Right ventricle myocardium inferior (tissue), 1 donor: Measurements from ENCODE around the gene ANKRD11. TPM values are rescaled to one million over a fixed set of nuclear protein-coding genes. Genes with fewer than 3 reads are reported as not detected.
A peak's percentile ranks its signal among the peaks of the same experiment; 100 is the strongest.

Experiments used
- ATAC-seq: fragments of 200-7000 bp; cut with Tn5 transposase; one replicate; pipeline ENCODE4 v1.9.1; 2020; ENCODE audit warnings: mild to moderate bottlenecking, moderate library complexity
- DNase-seq: peaks from one replicate; pipeline ENCODE4 v3.0.0; 2021; ENCODE audit errors: missing footprints
- intact Hi-C: fragments of 100-400 bp; cut with DNase I; formaldehyde crosslinking; loops from one replicate; pipeline ENCODE4 v1.11.0; 2022
- total RNA-seq: library from RNA; stranded (reverse); fragmentation: NEBNext Ultra II Directional; extraction: Animal tissue kit (Norgen Biotek cat#: 25700); gene quantifications from one replicate; pipeline ENCODE4 v1.2.1, GENCODE V29; 2021
- donor health status: DM: no; HTN: yes; CAD: no; lungs with severe emphysema.

The ANKRD11 gene
- total RNA-seq, 1 donor from 2014 or later = 64.9 TPM

GRCh38 chr16:89241187-89242007, 249.0 kb downstream of the ANKRD11 start:
- intact Hi-C loops = loop anchor here (5.0 to 10.0 kb wide), 3 partner anchors 46 to 403 kb away; partner anchors contain the start of gene SPG7
- DNase-seq (peak; percentile 86), ATAC-seq (peak; percentile 74)

GRCh38 chr16:89237733-89238132, 252.6 kb downstream of the ANKRD11 start:
- DNase-seq = no peak
- intact Hi-C loops = no loop called here
- ATAC-seq = no peak

GRCh38 chr16:89233678-89234490, 256.5 kb downstream of the ANKRD11 start:
- DNase-seq = no peak
- intact Hi-C loops = no loop called here
- no peak for ATAC-seq

GRCh38 chr16:89232107-89232506, 258.3 kb downstream of the ANKRD11 start:
- intact Hi-C loops = no loop called here
- no peak for ATAC-seq

GRCh38 chr16:89230255-89230654, 260.1 kb downstream of the ANKRD11 start:
- peak; percentile 60 for ATAC-seq
- intact Hi-C loops = no loop called here
- no peak for DNase-seq

More at GRCh38 chr16:89232107-89232506, 258.3 kb downstream of the ANKRD11 start:
- DNase-seq = no peak

- ATAC-seq = no peak
- intact Hi-C loops = no loop called here
- no peak for DNase-seq
These were observed 265.7 kb downstream of the ANKRD11 start for GRCh38 chr16:89224665-89225064.

- DNase-seq = no peak
- no peak for ATAC-seq
- intact Hi-C loops = no loop called here
These were observed 267.4 kb downstream of the ANKRD11 start for GRCh38 chr16:89222931-89223330.

- no peak for DNase-seq
- no peak for ATAC-seq
- intact Hi-C loops = no loop called here
These were observed 268.8 kb downstream of the ANKRD11 start for GRCh38 chr16:89221604-89222003.

- DNase-seq = no peak
- ATAC-seq = no peak
- intact Hi-C loops = loop anchor here (5.0 kb wide), 2 partner anchors 362 to 407 kb away; partner anchors contain the start of genes APRT, GALNS and TRAPPC2L
These were observed 271.0 kb downstream of the ANKRD11 start for GRCh38 chr16:89219365-89219764.

Other genes with a start within 250 kb of the ANKRD11 start
- gene SPG7, start 17.8 kb upstream of the ANKRD11 start, total RNA-seq = 96.1 TPM
- 1,162 TPM for gene RPL13, start 70.1 kb upstream of the ANKRD11 start, total RNA-seq
- gene CPNE7, start 85.2 kb upstream of the ANKRD11 start, total RNA-seq = not detected
- not detected for gene DPEP1, start 123.1 kb upstream of the ANKRD11 start, total RNA-seq
- 40.6 TPM for gene CHMP1A, start 167.1 kb upstream of the ANKRD11 start, total RNA-seq
- gene SPATA33, start 167.3 kb upstream of the ANKRD11 start, total RNA-seq = 1.6 TPM
- 21.9 TPM for gene CDK10, start 196.1 kb upstream of the ANKRD11 start, total RNA-seq
- 3.4 TPM for gene SPATA2L, start 211.1 kb upstream of the ANKRD11 start, total RNA-seq
- 11.1 TPM for gene VPS9D1, start 230.3 kb upstream of the ANKRD11 start, total RNA-seq
- gene ZNF276, start 231.0 kb upstream of the ANKRD11 start, total RNA-seq = 10.6 TPM